ENCODE results near the gene SYNJ1.

GRCh38 chr21:32698971-32699693, 28.7 kb downstream of the SYNJ1 start:
- TF ChIP-seq CTCF (IDR thresholded peaks at IDR 0.05) (no peak), POLR2A (IDR thresholded peaks at IDR 0.05) (no peak)
